ENCODE results near the gene XYLT2.

The XYLT2 gene

GRCh38 chr17:50354776-50355175 lies 8.8 kb downstream of the XYLT2 start:
- no peak overlapping the region for H3K4me3 ChIP-seq (replicated peaks; ENCODE audit: low read depth, low read length)
- TF ChIP-seq, protein P1, sequence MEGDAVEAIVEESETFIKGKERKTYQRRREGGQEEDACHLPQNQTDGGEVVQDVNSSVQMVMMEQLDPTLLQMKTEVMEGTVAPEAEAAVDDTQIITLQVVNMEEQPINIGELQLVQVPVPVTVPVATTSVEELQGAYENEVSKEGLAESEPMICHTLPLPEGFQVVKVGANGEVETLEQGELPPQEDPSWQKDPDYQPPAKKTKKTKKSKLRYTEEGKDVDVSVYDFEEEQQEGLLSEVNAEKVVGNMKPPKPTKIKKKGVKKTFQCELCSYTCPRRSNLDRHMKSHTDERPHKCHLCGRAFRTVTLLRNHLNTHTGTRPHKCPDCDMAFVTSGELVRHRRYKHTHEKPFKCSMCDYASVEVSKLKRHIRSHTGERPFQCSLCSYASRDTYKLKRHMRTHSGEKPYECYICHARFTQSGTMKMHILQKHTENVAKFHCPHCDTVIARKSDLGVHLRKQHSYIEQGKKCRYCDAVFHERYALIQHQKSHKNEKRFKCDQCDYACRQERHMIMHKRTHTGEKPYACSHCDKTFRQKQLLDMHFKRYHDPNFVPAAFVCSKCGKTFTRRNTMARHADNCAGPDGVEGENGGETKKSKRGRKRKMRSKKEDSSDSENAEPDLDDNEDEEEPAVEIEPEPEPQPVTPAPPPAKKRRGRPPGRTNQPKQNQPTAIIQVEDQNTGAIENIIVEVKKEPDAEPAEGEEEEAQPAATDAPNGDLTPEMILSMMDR (IDR thresholded peaks at IDR 0.05; ENCODE audit: low read depth, low read length, missing control alignments), result no peak
- no peak for DNase-seq (ENCODE audit: extremely low read depth, low read depth)

- TF ChIP-seq, protein P1 (IDR thresholded peaks at IDR 0.05; ENCODE audit: low read depth, low read length, missing control alignments), result no peak
- DNase-seq (ENCODE audit: extremely low read depth, low read depth), result no peak
These were observed 9.4 kb downstream of the XYLT2 start for GRCh38 chr17:50355336-50355700.

GRCh38 chr17:50355701-50356341 lies 9.9 kb downstream of the XYLT2 start:
- TF ChIP-seq, protein P1 (IDR thresholded peaks at IDR 0.05; ENCODE audit: low read depth, low read length, missing control alignments), result no peak
- DNase-seq (ENCODE audit: extremely low read depth, low read depth), result no peak
- no peak overlapping the region for H3K4me3 ChIP-seq (replicated peaks; ENCODE audit: low read depth, low read length)

More at GRCh38 chr17:50355336-50355700, 9.4 kb downstream of the XYLT2 start:
- H3K4me3 ChIP-seq (replicated peaks; ENCODE audit: low read depth, low read length), result no peak overlapping the region

DNA sequence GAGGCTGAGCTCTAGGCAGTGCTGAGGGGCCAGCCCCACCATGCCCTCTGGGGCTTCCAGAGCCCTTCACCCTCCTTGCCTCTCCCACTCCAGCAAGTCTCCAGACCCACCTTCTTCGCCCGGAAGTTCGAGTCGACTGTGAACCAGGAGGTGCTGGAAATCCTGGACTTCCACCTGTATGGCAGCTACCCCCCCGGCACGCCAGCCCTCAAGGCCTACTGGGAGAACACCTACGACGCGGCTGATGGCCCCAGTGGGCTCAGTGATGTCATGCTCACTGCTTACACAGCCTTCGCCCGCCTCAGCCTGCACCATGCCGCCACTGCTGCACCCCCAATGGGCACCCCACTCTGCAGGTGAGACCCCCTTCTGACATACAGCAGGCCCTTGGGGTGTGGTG lies 10.5 kb downstream of the XYLT2 start:
- no peak for DNase-seq (ENCODE audit: extremely low read depth, low read depth)
- H3K4me3 ChIP-seq (replicated peaks; ENCODE audit: low read depth, low read length), result no peak overlapping the region
- TF ChIP-seq, protein P1 (IDR thresholded peaks at IDR 0.05; ENCODE audit: low read depth, low read length, missing control alignments), result no peak

DNA sequence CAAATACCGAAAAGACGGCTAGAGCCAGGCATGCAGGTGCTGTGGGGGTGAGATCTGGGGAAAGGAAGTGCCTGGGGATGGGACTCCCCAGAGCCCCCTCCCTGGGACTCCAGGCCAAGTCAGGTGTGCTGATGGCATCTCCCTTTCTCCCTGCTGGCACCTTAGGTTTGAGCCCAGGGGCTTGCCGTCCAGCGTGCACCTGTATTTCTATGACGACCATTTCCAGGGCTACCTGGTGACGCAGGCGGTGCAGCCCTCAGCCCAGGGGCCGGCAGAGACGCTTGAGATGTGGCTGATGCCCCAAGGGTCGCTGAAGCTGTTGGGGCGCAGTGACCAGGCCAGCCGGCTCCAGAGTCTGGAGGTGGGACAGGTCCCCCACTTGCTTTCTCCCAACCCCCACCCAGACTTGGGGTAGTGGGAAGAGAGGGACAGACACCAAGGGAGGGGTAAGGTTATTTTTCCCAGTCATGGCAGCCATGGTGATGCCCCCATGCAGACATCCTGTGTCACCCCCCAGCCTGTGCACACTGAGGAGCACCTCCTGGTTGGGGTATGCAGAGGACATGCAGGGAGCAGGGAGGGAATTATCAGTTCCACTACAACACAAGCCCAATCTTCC lies 11.1 kb downstream of the XYLT2 start:
- no peak overlapping the region for H3K4me3 ChIP-seq (replicated peaks; ENCODE audit: low read depth, low read length)
- no peak for DNase-seq (ENCODE audit: extremely low read depth, low read depth)
- TF ChIP-seq, protein P1 (IDR thresholded peaks at IDR 0.05; ENCODE audit: low read depth, low read length, missing control alignments), result no peak

DNA sequence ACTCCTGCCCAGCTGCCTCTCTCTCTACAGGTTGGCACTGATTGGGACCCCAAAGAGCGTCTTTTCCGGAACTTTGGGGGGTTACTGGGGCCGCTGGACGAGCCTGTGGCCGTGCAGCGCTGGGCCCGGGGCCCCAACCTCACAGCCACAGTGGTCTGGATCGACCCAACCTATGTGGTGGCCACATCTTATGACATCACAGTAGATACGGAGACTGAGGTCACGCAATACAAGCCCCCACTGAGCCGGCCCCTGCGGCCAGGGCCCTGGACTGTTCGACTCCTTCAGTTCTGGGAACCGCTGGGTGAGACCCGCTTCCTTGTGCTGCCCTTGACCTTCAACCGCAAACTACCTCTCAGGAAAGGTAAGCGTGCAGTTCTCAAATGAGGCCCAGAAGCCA lies 12.3 kb downstream of the XYLT2 start:
- H3K4me3 ChIP-seq (replicated peaks; ENCODE audit: low read depth, low read length), result no peak overlapping the region
- no peak for DNase-seq (ENCODE audit: extremely low read depth, low read depth)
- TF ChIP-seq, protein P1 (IDR thresholded peaks at IDR 0.05; ENCODE audit: low read depth, low read length, missing control alignments), result no peak

All from HFF-Myc (cell line).